Activated naive CD8-positive, alpha-beta T cell treated with anti-CD3 and anti-CD28 coated beads, Interleukin-2, amount 50 U/mL, for 24 hours (primary cell): ENCODE data around the gene AQP1.

ENCODE experiments used
- ATAC-seq: fragments of 150-1000 bp; cut with Tn5 transposase; one replicate; pipeline ENCODE4 v1.10.0; 2021
- DNase-seq: peaks from one replicate; pipeline ENCODE4 v3.0.0; 2021
- H3K27ac Mint-ChIP-seq: one replicate; pipeline ENCODE4 v1.8.0; 2021; ENCODE audit warnings: mild to moderate bottlenecking, mixed read lengths
- H3K27me3 Mint-ChIP-seq: one replicate; pipeline ENCODE4 v1.8.0; 2021; ENCODE audit warnings: mixed read lengths
- H3K36me3 Mint-ChIP-seq: one replicate; pipeline ENCODE4 v1.8.0; 2021; ENCODE audit warnings: low read depth, mixed read lengths
- H3K4me1 Mint-ChIP-seq: one replicate; pipeline ENCODE4 v1.8.0; 2021; ENCODE audit warnings: mixed read lengths
- H3K4me3 Mint-ChIP-seq: one replicate; pipeline ENCODE4 v1.8.0; 2021; ENCODE audit warnings: mild to moderate bottlenecking, moderate library complexity, mixed read lengths
- H3K9me3 Mint-ChIP-seq: one replicate; pipeline ENCODE4 v1.8.0; 2021; ENCODE audit warnings: mixed read lengths

The AQP1 gene

DNA sequence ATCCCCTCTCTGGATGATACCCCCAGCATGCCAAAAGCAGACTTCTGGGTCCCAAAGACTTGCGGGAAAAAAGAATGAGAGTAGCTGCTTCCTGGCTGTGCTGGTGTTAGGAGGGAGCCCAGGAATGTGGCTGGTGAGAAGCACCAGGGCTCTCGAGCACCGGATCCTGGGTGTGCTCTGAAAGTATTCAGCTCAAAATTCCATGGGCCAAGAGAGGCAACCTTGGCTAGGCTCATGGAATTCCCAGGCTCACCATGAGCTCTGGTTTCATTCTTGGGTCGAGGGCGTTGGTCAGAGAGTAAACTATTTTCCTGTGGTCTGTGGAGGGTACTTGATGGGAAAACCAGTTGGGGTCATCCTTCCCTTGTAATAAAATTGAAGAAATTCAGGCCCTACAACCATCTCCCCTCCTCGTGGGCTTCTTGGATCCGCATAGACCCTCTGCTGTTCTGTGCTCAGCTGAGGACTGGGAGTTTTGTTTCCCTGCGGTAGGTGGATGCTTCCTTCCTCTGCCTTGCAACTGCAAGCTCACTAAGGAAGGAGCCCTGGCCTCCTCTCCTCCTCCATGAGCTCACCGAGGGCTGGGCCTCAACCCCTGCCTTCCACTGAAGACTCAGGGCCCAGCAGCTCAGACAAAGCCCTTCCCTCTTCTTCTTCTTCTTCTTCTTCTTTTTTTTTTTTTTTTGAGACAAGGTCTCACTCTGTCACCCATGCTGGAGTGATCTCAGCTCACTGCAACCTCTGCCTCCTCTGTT is 34.5 kb upstream of the AQP1 start:
- DNase-seq = no peak
- no peaks in the 10 kb centered on the region for H3K9me3 Mint-ChIP-seq
- no peak for ATAC-seq
- no peaks in the 10 kb centered on the region for H3K27me3 Mint-ChIP-seq
- no peaks in the 10 kb centered on the region for H3K36me3 Mint-ChIP-seq
- H3K27ac Mint-ChIP-seq = no peak overlapping the region
- H3K4me1 Mint-ChIP-seq = no peaks in the 10 kb centered on the region
- no peak overlapping the region for H3K4me3 Mint-ChIP-seq

DNA sequence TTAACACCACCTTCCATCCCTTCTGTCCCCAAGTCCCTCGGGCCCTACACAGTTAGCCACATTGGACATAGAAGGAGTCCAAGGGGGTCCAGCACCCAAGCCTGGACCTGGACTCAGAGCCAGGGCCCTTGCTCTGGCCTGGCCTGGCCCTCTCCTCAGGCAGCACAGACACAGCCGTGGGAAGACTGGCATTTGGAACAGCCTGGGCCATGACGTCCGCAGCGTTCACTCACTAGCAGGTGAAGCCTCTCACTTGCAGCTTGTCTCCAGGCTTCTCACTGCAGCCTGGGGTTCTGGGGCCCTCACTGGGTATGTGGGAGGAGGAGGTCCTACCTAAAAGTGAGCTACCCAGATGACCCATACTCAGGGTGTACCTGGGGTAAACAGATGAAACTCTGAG is 33.7 kb upstream of the AQP1 start:
- Mint-ChIP-seq H3K4me1 (no peaks in the 10 kb centered on the region), H3K4me3 (no peak overlapping the region), H3K27ac (no peak overlapping the region), H3K9me3 (no peaks in the 10 kb centered on the region), H3K36me3 (no peaks in the 10 kb centered on the region), H3K27me3 (no peaks in the 10 kb centered on the region)
- DNase-seq (no peak), ATAC-seq (no peak)

DNA sequence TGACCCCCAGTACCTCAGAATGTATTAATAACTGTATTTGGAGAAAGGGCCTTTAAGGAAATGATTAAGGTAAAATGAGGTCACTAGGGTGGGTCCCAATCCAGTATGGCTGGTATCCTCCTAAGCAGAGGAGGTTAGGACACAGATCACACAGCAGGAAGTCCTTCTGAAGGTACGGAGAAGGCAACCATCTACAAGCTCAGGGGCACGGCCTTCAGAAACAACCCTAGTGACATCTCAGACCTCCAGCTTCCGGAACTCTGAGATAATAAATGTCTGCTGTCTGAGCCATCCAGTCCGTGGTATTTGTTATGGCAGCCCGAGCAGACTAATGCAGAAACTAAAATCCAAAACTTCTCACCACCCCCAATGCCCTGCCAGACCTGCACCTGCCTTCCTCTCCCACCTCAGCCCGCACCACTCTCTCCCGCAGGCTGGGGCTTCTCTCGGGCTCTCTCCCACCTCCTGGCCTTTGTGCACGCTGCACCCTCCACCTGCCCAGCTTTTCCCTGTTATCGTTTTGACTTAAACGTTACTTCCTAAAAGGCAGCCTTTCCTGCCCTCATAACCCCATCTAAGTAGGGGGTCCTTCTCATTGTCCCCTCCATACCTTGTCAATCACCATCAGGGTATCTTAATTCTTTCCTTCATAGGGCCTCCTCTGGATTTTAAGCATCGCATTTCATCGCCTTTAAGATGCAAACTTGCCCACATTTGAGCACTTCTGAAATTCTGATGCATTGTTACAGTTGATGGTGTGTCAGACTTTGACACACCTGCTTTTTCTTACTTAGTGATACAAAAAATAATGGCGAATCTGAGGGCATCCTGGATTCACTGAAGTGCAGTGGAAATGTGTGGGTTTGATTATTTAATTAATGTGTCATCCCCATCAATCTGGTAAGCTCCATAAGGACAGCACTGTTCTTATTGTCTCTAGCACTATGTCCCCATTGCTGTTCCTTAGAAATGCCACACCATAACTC is 32.2 kb upstream of the AQP1 start:
- H3K36me3 Mint-ChIP-seq = no peaks in the 10 kb centered on the region
- DNase-seq = no peak
- no peaks in the 10 kb centered on the region for H3K4me1 Mint-ChIP-seq
- H3K4me3 Mint-ChIP-seq = no peak overlapping the region
- no peak overlapping the region for H3K27ac Mint-ChIP-seq
- no peaks in the 10 kb centered on the region for H3K27me3 Mint-ChIP-seq
- H3K9me3 Mint-ChIP-seq = no peaks in the 10 kb centered on the region
- no peak for ATAC-seq

DNA sequence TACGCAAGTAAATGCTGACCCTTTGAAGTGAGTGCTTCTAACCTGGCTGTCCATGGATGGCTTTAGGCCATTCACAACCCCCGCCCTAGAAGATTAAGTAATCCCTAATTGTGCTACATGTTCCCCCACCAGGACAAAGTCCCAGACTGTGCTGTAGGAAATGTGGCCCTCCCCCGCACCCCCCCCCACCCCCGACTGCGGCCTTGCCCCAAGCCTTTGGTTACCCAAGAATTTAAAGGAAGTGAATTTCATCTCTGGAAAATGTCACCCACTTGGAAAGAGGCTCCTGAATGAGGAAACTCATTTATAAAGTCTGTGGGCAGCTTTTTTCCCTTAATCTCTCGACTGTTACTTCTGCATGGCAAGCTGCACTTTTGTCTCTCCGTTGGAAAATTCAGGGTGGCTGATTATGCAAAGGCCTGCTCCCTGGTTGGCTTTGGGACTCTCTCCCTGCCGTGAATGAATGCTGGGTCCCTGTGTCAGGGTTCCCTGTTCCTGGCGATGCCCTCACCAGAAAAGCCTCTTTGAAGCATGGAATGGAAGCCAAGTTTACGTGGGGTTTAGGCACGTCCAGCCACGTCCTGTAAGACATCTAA is 31.4 kb upstream of the AQP1 start:
- H3K36me3 Mint-ChIP-seq = no peaks in the 10 kb centered on the region
- no peak overlapping the region for H3K4me3 Mint-ChIP-seq
- no peaks in the 10 kb centered on the region for H3K27me3 Mint-ChIP-seq
- DNase-seq (no peak), ATAC-seq (no peak)
- no peaks in the 10 kb centered on the region for H3K9me3 Mint-ChIP-seq
- H3K27ac Mint-ChIP-seq = no peak overlapping the region
- H3K4me1 Mint-ChIP-seq = no peaks in the 10 kb centered on the region

DNA sequence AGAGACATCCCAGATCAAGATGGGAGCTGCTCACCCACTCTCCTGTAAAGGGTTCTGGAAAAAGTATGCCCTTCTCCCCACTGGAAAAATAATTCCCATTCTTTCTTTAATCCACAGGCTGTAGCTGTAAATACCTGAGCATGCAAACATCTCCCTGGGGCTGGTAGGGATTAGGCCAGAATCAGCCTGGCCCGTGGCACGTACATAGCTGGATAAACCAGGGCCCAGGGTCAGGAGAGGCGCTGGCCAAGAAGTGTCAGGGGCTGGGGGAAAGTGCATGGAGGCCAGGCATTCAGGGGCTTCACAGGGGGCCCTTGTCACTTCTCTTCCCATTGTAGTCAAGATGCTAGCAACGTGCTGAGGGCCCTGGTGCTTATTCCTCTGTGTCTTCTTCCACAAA is 30.7 kb upstream of the AQP1 start:
- ATAC-seq (no peak), DNase-seq (no peak)
- no peaks in the 10 kb centered on the region for H3K36me3 Mint-ChIP-seq
- H3K9me3 Mint-ChIP-seq = no peaks in the 10 kb centered on the region
- no peak overlapping the region for H3K27ac Mint-ChIP-seq
- H3K4me1 Mint-ChIP-seq = no peaks in the 10 kb centered on the region
- no peaks in the 10 kb centered on the region for H3K27me3 Mint-ChIP-seq
- H3K4me3 Mint-ChIP-seq = no peak overlapping the region

DNA sequence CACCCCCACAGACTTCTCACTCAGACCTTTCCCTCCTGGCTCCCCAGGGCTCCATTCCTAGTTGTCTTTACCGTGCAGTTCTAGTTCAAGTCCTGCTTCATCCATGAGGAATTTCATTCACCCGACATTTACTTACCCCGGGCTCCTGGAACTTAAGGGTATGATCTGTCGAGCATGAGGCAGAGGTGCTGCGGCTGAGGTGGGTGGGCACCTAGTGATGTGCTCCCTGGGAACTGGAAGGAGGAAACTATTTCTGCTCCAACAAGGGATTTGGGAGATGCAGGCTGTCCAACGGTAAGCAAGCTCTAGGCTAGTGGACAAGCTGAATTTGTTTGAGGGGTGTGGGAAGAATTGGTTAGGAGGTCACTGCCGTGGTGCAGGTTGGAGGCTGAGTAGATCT is 30.2 kb upstream of the AQP1 start:
- no peaks in the 10 kb centered on the region for H3K27me3 Mint-ChIP-seq
- no peak overlapping the region for H3K27ac Mint-ChIP-seq
- no peaks in the 10 kb centered on the region for H3K36me3 Mint-ChIP-seq
- no peaks in the 10 kb centered on the region for H3K9me3 Mint-ChIP-seq
- DNase-seq (no peak), ATAC-seq (no peak)
- no peaks in the 10 kb centered on the region for H3K4me1 Mint-ChIP-seq
- no peak overlapping the region for H3K4me3 Mint-ChIP-seq

DNA sequence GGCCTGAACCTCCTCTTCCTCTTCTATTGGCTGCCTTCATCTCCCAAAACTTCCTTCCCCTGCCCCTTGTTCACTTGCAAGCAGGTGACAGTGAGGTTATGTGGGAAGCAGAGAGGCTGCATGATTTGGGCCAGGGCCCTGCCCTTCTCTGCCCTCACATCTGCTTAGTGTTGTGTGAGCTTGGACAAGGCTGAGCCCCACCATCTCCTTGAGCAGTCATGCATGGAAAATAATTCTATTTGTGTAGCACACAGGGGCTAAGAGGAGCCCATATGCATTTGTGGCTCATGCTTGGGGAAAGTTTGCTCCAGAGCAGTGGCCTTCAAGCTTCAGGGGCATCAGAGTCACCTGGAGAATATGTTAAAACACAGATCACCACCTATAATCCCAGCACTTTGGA is 26.8 kb upstream of the AQP1 start:
- Mint-ChIP-seq H3K4me3 (no peak overlapping the region), H3K27me3 (no peaks in the 10 kb centered on the region), H3K4me1 (no peaks in the 10 kb centered on the region), H3K9me3 (no peaks in the 10 kb centered on the region), H3K36me3 (no peaks in the 10 kb centered on the region), H3K27ac (no peak overlapping the region)
- DNase-seq (no peak), ATAC-seq (no peak)

DNA sequence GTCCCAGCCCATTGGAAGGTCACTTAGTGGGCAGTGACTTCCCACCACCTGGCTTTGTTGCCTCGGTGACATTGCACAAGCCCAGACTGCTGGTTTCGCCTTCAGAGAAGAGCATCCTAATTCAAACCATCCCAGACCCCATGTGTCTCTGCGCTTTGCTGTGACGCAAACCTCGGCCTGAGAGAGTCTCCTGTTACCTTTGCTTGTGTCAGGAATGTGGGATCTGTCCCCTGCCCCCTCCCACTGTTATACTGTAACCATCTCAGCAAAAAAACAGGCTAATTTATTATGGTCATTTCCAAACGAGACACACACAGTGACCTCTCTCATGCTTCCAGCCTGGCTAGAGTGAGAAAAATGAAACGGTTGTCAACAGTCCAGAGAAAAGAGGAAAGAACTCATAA is 25.0 kb upstream of the AQP1 start:
- ATAC-seq (no peak), DNase-seq (no peak)
- Mint-ChIP-seq H3K4me3 (no peak overlapping the region), H3K36me3 (no peaks in the 10 kb centered on the region), H3K9me3 (peaks cover 5% of the 10 kb centered on the region), H3K27ac (no peak overlapping the region), H3K4me1 (no peaks in the 10 kb centered on the region), H3K27me3 (no peaks in the 10 kb centered on the region)

DNA sequence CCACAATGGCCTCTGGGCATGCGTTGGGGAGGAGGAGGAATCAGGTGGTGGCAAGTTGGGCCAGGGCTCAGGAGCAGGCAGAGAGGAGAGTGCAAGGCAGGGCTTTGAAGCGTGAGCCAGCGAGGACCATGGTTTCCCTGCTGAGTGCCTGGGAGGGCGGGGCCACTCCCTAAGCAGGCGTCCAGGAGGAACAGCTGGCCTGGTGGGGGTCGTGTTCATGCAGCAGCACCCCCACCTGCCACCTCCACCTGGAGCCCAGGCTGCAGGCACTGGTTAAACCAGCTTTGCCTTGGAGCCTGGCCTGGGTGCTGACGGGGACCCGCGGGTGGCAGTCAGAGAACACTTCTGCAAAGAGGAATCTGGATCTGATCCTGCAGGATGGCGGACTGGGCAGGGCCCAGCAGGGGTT is 24.2 kb upstream of the AQP1 start:
- Mint-ChIP-seq H3K27ac (no peak overlapping the region), H3K36me3 (no peaks in the 10 kb centered on the region), H3K27me3 (no peaks in the 10 kb centered on the region), H3K4me3 (no peak overlapping the region), H3K9me3 (peaks cover 5% of the 10 kb centered on the region), H3K4me1 (no peaks in the 10 kb centered on the region)
- DNase-seq (no peak), ATAC-seq (no peak)

DNA sequence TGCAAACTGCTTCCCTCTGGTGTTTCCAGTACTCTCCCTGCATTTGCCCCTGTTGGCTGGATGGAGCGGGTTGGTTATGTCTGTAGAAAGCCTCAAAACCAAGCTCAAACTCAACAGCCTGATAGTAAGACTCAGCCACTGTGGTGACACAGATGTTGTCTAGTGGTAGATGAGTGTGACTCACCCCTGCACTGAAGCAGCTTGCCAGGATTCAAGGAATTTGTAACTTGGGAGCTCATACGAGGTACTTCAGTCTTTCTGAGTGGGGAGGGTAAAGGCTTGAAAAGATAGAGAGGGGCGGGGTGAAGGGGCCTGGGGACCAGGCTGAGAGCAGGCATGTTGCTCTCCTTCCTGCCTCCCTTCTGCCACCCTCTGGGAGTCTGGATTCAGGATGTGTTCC is 22.9 kb upstream of the AQP1 start:
- no peak overlapping the region for H3K4me3 Mint-ChIP-seq
- no peaks in the 10 kb centered on the region for H3K36me3 Mint-ChIP-seq
- peaks cover 5% of the 10 kb centered on the region for H3K9me3 Mint-ChIP-seq
- DNase-seq (no peak), ATAC-seq (no peak)
- no peaks in the 10 kb centered on the region for H3K27me3 Mint-ChIP-seq
- H3K4me1 Mint-ChIP-seq = no peaks in the 10 kb centered on the region
- no peak overlapping the region for H3K27ac Mint-ChIP-seq

DNA sequence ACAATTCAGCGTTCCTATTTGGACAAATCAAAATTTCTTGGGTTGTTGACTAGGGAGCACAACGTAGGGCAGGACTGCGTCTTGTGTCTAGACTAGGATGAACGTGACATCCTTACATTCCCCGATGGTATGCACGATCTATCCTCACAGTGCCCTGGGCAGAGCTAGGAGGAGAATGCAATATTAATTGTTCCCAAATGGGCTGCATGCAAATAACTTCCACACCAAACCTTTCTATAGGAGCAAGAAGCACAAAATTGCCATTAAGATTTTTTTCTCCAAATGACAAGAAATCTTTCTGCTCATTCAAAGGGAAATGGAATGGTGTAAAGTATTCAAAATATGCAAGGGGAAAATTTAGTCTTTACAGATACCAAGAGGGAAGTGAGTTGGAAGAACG is 21.4 kb upstream of the AQP1 start:
- Mint-ChIP-seq H3K27ac (no peak overlapping the region), H3K27me3 (no peaks in the 10 kb centered on the region), H3K4me1 (no peaks in the 10 kb centered on the region), H3K4me3 (no peak overlapping the region), H3K9me3 (peaks cover 5% of the 10 kb centered on the region), H3K36me3 (no peaks in the 10 kb centered on the region)
- no peak for DNase-seq
- no peak for ATAC-seq

DNA sequence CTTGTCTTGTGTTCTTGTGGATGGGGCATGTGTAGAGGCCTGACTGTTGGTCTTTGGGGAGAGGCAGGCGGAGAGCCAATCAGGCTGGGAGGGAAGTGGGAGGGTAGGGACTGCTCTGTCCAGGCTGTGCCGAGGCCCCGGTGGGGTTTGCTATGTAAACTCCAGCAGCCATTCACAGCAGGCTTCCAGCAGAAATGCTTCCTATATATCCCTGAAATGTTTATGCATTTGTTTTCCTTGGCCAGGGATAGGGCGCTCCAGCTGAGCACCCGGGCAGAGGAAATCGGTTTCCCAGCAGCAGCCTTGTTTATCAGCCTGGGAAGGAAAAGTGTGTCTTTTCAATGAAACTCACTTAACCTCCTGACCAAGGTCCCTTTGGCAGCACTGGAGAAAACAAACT is 18.3 kb upstream of the AQP1 start:
- peaks cover 5% of the 10 kb centered on the region for H3K9me3 Mint-ChIP-seq
- H3K4me1 Mint-ChIP-seq = no peaks in the 10 kb centered on the region
- no peak overlapping the region for H3K27ac Mint-ChIP-seq
- no peaks in the 10 kb centered on the region for H3K36me3 Mint-ChIP-seq
- no peaks in the 10 kb centered on the region for H3K27me3 Mint-ChIP-seq
- DNase-seq (no peak), ATAC-seq (no peak)
- no peak overlapping the region for H3K4me3 Mint-ChIP-seq

DNA sequence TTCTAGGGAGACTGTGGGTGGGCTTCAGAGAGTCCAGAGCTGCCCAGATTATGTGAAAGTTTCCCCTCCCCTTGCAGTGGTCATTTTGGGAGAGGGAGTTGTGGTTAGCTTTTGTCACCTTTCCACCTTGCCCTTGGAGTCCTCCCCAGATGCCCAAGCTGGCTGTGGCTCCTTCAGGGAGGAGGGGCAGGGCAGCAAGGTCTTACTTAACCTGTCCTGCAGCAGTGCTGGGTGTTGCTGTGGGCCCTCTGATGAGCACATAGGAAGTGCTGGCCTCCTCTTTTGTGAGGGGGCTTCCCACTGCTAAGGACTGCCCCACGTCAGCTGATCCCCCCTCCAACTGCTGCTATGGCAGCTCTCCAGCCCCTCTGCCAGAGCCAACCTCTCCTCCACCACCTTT is 17.6 kb upstream of the AQP1 start:
- ATAC-seq = no peak

DNA sequence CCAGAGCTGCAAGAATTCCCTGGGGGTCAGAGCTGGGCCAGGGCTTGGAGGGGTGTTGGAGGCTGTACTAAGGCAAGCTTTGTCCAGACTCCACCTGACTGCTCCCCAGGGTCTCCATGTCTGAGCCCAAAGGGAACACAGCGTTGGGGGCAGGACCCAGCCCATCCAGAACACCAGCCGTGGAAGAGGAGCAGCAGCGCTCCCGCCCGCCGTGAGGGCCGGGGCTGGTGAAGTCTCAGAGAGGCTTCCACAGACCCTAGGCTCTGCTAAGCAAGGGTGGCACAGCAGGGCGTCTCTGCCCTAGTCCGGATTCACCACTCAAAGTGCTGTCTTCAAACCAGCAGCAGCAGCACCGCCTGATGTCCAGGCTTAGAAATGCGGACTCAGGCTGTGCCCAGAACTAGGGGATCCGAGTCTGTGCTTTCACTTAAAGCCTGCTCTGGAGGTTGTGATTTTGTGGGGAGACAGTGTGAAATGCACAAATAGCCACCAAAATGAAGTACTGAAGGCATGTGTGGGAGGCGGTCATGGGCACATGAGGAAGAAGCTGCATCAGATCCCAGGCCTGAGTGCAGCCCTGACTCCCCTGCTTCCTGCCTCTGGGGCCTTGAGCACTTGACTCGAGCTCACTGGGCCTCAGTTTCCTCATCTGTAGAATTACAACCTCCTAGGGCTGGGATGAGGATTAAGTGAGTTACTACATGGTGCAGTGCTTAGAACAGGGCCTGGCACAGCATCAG is 16.6 kb upstream of the AQP1 start:
- no peaks in the 10 kb centered on the region for H3K27me3 Mint-ChIP-seq
- H3K9me3 Mint-ChIP-seq = peaks cover 5% of the 10 kb centered on the region
- no peaks in the 10 kb centered on the region for H3K36me3 Mint-ChIP-seq
- no peak overlapping the region for H3K27ac Mint-ChIP-seq
- ATAC-seq = no peak
- no peak for DNase-seq
- H3K4me3 Mint-ChIP-seq = no peak overlapping the region
- H3K4me1 Mint-ChIP-seq = no peaks in the 10 kb centered on the region

More for the DNA sequence above, 17.6 kb upstream of the AQP1 start:
- Mint-ChIP-seq H3K9me3 (peaks cover 5% of the 10 kb centered on the region), H3K36me3 (no peaks in the 10 kb centered on the region), H3K4me3 (no peak overlapping the region), H3K27me3 (no peaks in the 10 kb centered on the region), H3K4me1 (no peaks in the 10 kb centered on the region), H3K27ac (no peak overlapping the region)
- DNase-seq = no peak
